ENCODE measurements around the gene ZNF660.
"Not testable (repeated sequence)": the region's sequence is repeated elsewhere in the genome, so short reads cannot be mapped to it uniquely, and the experiment has no call there.

The ZNF660 gene

GRCh38 chr3:44584646-44585501 is at the start of gene ZNF660:
ZNF660 (plus strand) TSS chr3:44584964; CDS start chr3:44594194, 9,230 bp downstream.
- Histone ChIP-seq H3F3A (ENCODE audit: insufficient read depth) (no peaks in the 10 kb centered on the region), H2AFZ (ENCODE audit: low read depth, low read length, severe bottlenecking) (no peak within 1 kb of the TSS), H3K79me2 (ENCODE audit: insufficient read depth, low read length) (no peaks in the 10 kb centered on the region), H3K36me3 (ENCODE audit: low read length) (no peaks in the 10 kb centered on the region), H3K4me2 (ENCODE audit: low read depth, low read length, poor library complexity, severe bottlenecking) (no peak within 1 kb of the TSS), H3K9me2 (replicated peaks; ENCODE audit: insufficient read depth, low read length) (no peaks in the 10 kb centered on the region), H3K27me3 (ENCODE audit: low read length) (no peaks in the 10 kb centered on the region), H3K9ac (ENCODE audit: low read length) (no peak within 1 kb of the TSS), H4K20me1 (ENCODE audit: low read depth, low read length) (no peaks in the 10 kb centered on the region), H3K4me3 (ENCODE audit: insufficient read depth, low read length, poor library complexity, severe bottlenecking) (no peak within 1 kb of the TSS), H3K9me3 (ENCODE audit: insufficient read depth, low read length) (no peaks in the 10 kb centered on the region), H3K27ac (ENCODE audit: low read depth, low read length) (no peak within 1 kb of the TSS)
- no peak for TF ChIP-seq EZH2phosphoT487 (conservative IDR thresholded peaks at IDR 0.05; ENCODE audit: low read length)

- Histone ChIP-seq H3K27me3 (ENCODE audit: low read length) (no peaks in the 10 kb centered on the region), H3K36me3 (ENCODE audit: low read length) (no peaks in the 10 kb centered on the region), H3F3A (ENCODE audit: insufficient read depth) (no peaks in the 10 kb centered on the region), H3K9me3 (ENCODE audit: insufficient read depth, low read length) (no peaks in the 10 kb centered on the region), H3K4me2 (ENCODE audit: low read depth, low read length, poor library complexity, severe bottlenecking) (no peak overlapping the region), H4K20me1 (ENCODE audit: low read depth, low read length) (no peaks in the 10 kb centered on the region), H3K9ac (ENCODE audit: low read length) (no peak overlapping the region), H3K27ac (ENCODE audit: low read depth, low read length) (no peak overlapping the region), H2AFZ (ENCODE audit: low read depth, low read length, severe bottlenecking) (no peak overlapping the region), H3K9me2 (replicated peaks; ENCODE audit: insufficient read depth, low read length) (no peaks in the 10 kb centered on the region), H3K79me2 (ENCODE audit: insufficient read depth, low read length) (no peaks in the 10 kb centered on the region), H3K4me3 (ENCODE audit: insufficient read depth, low read length, poor library complexity, severe bottlenecking) (no peak overlapping the region)
- no peak for TF ChIP-seq CTCF (IDR thresholded peaks at IDR 0.05; ENCODE audit: insufficient read depth, low read length, poor library complexity, severe bottlenecking)
Observed at GRCh38 chr3:44535364-44535763, 49.4 kb upstream of the ZNF660 start.

- not testable (repeated sequence) for H3K27ac ChIP-seq (ENCODE audit: low read depth, low read length); H3K4me2 ChIP-seq (ENCODE audit: low read depth, low read length, poor library complexity, severe bottlenecking); H3K9ac ChIP-seq (ENCODE audit: low read length); H3K4me3 ChIP-seq (ENCODE audit: insufficient read depth, low read length, poor library complexity, severe bottlenecking); H3K27me3 ChIP-seq (ENCODE audit: low read length); H2AFZ ChIP-seq (ENCODE audit: low read depth, low read length, severe bottlenecking); H3K9me3 ChIP-seq (ENCODE audit: insufficient read depth, low read length); H3F3A ChIP-seq (ENCODE audit: insufficient read depth); H3K9me2 ChIP-seq (replicated peaks; ENCODE audit: insufficient read depth, low read length); H3K36me3 ChIP-seq (ENCODE audit: low read length); H4K20me1 ChIP-seq (ENCODE audit: low read depth, low read length); H3K79me2 ChIP-seq (ENCODE audit: insufficient read depth, low read length)
Observed at GRCh38 chr3:44544811-44545210, 40.0 kb upstream of the ZNF660 start.

GRCh38 chr3:44554626-44555592 is 29.9 kb upstream of the ZNF660 start, which contains the start of gene ZKSCAN7:
ZKSCAN7 (plus strand) TSS chr3:44555193; CDS start chr3:44557048, 1,855 bp downstream.
- H3K79me2 ChIP-seq (ENCODE audit: insufficient read depth, low read length): no peaks in the 10 kb centered on the region
- no peak within 1 kb of the TSS for H3K27ac ChIP-seq (ENCODE audit: low read depth, low read length)
- peak within 1 kb of the TSS; percentile 48 for H3K9ac ChIP-seq (ENCODE audit: low read length)
- TF ChIP-seq CTCF (IDR thresholded peaks at IDR 0.05; ENCODE audit: insufficient read depth, low read length, poor library complexity, severe bottlenecking) (no peak), EZH2phosphoT487 (conservative IDR thresholded peaks at IDR 0.05; ENCODE audit: low read length) (no peak)
- H3F3A ChIP-seq (ENCODE audit: insufficient read depth): no peaks in the 10 kb centered on the region
- H3K9me2 ChIP-seq (replicated peaks; ENCODE audit: insufficient read depth, low read length): no peaks in the 10 kb centered on the region
- no peaks in the 10 kb centered on the region for H3K36me3 ChIP-seq (ENCODE audit: low read length)
- H4K20me1 ChIP-seq (ENCODE audit: low read depth, low read length): no peaks in the 10 kb centered on the region
- no peaks in the 10 kb centered on the region for H3K9me3 ChIP-seq (ENCODE audit: insufficient read depth, low read length)
- peak within 1 kb of the TSS; percentile 55 for H3K4me3 ChIP-seq (ENCODE audit: insufficient read depth, low read length, poor library complexity, severe bottlenecking)
- peak within 1 kb of the TSS; percentile 81 for H2AFZ ChIP-seq (ENCODE audit: low read depth, low read length, severe bottlenecking)
- H3K27me3 ChIP-seq (ENCODE audit: low read length): no peaks in the 10 kb centered on the region
- peak within 1 kb of the TSS; percentile 63 for H3K4me2 ChIP-seq (ENCODE audit: low read depth, low read length, poor library complexity, severe bottlenecking)

Data from SU-DHL-6 (cell line).